Measurements from ENCODE around the gene SERPIND1. TPM values are rescaled to one million over a fixed set of nuclear protein-coding genes. Genes with fewer than 3 reads are reported as not detected.

SERPIND1 gene
- total RNA-seq, 2 donors from 2014 or later, result not detected

DNA sequence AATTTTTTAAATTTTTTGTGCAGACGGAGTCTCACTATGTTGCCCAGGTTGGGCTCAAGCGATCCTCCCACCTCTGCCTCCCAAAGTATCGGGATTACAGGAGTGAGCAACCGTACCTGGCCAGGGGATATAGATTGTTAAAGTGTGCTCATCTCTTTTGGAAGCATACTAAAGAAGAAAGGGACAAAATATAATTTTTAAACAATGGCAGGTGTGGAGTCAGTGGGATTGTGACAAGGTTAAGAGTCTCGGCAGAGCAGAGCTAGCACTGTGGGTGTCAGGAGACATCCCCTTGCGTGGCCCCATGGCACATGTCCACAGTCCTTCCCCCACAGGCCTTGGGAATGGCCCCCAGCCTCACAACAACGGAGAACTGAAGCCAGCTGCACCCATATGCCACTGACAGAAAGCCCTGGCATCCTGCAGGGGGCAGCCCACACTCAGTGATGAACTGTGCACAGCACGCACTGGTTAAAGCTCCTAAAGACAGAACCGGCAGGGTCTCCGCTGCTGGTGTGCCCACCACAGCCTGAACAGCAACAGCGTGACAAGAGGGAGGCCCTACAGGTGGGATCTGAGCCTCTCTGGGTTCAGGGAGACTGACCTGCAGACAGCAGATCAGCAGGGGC is 29.9 kb downstream of the SERPIND1 start:
- TF ChIP-seq, protein P1, sequence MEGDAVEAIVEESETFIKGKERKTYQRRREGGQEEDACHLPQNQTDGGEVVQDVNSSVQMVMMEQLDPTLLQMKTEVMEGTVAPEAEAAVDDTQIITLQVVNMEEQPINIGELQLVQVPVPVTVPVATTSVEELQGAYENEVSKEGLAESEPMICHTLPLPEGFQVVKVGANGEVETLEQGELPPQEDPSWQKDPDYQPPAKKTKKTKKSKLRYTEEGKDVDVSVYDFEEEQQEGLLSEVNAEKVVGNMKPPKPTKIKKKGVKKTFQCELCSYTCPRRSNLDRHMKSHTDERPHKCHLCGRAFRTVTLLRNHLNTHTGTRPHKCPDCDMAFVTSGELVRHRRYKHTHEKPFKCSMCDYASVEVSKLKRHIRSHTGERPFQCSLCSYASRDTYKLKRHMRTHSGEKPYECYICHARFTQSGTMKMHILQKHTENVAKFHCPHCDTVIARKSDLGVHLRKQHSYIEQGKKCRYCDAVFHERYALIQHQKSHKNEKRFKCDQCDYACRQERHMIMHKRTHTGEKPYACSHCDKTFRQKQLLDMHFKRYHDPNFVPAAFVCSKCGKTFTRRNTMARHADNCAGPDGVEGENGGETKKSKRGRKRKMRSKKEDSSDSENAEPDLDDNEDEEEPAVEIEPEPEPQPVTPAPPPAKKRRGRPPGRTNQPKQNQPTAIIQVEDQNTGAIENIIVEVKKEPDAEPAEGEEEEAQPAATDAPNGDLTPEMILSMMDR (IDR thresholded peaks at IDR 0.05), result peak in 1 of 4 experiments; percentile 32
- no peak for TF ChIP-seq POLR2A (IDR thresholded peaks at IDR 0.05)
- Histone ChIP-seq H3K36me3 (peaks cover 9 to 22% of the 10 kb centered on the region in 2 donors), H3K27me3 (replicated peaks; ENCODE audit: insufficient read depth) (no peaks in the 10 kb centered on the region), H3K27ac (no peak overlapping the region), H3K4me1 (replicated peaks) (no peaks in the 10 kb centered on the region), H3K4me3 (no peak overlapping the region), H3K9me3 (no peaks in the 10 kb centered on the region)
- intact Hi-C loops (cut with DNase I), result no loop called here
- WGBS, result 75% methylated on average over 11 of the region's 11 CpGs
- DNase-seq (ENCODE audit: low spot score), result no peak

DNA sequence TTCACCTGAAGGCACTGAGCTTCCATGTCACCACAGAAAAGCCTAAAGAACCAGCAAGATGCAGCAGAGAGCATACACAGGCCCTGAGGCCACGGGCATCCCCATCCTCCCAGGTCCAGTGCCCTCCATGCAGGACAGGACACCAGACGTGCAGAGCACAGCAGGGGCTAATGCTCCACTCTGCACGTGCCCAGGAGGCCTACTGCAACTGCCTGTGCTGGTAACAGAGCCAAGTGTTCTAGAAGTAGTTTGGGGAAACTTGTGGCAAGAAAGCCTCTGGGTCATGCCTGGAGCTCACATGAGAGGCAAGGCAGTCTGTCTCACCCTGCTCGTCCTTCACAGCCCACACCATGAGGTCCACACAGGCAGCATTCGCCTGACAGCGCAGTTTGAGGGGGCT is 30.7 kb downstream of the SERPIND1 start:
- WGBS, result 84% methylated on average over 6 of the region's 6 CpGs
- intact Hi-C loops (cut with DNase I), result no loop called here
- Histone ChIP-seq H3K27ac (no peak overlapping the region), H3K36me3 (peaks cover 5 to 18% of the 10 kb centered on the region in 2 donors), H3K4me1 (replicated peaks) (no peaks in the 10 kb centered on the region), H3K4me3 (no peak overlapping the region), H3K9me3 (no peaks in the 10 kb centered on the region), H3K27me3 (replicated peaks; ENCODE audit: insufficient read depth) (no peaks in the 10 kb centered on the region)
- no peak for DNase-seq (ENCODE audit: low spot score)
- TF ChIP-seq, protein P1 (IDR thresholded peaks at IDR 0.05), result no peak
- TF ChIP-seq POLR2AphosphoS5 (IDR thresholded peaks at IDR 0.05) (no peak), POLR2A (IDR thresholded peaks at IDR 0.05) (no peak)

DNA sequence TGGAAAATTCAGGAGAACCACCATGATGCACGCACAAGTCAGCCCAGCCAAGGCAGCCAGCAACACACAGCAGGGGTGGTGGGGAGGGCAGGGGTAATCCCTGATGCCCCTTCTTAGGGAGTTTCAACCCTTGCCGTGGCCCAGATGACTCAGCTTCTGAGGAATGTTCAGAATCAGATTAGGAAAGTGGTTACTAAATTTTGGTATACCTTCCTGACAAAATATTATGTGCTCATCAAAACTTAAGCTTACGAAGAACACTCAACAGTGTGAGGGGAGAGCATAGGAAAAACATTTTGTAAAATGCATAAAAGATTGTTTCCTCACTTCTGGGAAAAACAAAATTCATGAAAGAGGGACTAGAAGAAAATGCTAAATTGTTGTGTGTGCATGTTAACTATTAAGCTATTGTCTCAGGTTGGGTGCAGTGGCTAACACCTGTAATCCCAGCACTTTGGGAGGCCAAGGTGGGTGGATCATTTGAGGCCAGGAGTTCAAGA is 32.1 kb downstream of the SERPIND1 start:
- H3K27ac ChIP-seq, result no peak overlapping the region
- no peaks in the 10 kb centered on the region for H3K9me3 ChIP-seq
- H3K4me1 ChIP-seq (replicated peaks), result no peaks in the 10 kb centered on the region
- H3K4me3 ChIP-seq, result no peak overlapping the region
- DNase-seq (ENCODE audit: low spot score), result no peak
- peaks cover 5 to 26% of the 10 kb centered on the region in 2 donors for H3K36me3 ChIP-seq
- no peak for TF ChIP-seq POLR2A (IDR thresholded peaks at IDR 0.05)
- no peak for TF ChIP-seq POLR2AphosphoS5 (IDR thresholded peaks at IDR 0.05)
- TF ChIP-seq, protein P1 (IDR thresholded peaks at IDR 0.05), result no peak
- H3K27me3 ChIP-seq (replicated peaks; ENCODE audit: insufficient read depth), result no peaks in the 10 kb centered on the region
- intact Hi-C loops (cut with DNase I), result no loop called here
- 71% methylated on average over 3 of the region's 3 CpGs for WGBS

DNA sequence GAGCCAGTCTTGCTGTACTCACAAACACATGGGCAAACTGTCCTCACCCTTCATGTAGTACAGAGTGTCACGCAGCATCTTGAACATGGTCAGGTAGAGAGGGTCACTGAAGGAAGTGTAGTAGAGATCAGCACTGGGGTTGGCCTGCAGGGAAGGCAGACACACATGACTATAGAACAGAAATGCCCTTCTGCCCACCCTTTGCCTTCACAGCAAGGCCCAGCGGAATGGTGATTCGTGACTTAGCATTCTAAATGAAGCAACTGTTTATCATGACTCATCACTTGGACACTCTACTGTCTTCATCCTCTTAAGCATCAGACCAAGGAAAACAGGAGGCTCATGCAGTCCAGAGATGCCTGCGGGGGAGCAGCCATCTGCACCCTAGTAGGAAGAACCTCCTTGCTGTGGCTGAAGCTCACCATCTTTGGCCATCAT is 33.4 kb downstream of the SERPIND1 start:
- peaks cover 5 to 26% of the 10 kb centered on the region in 2 donors for H3K36me3 ChIP-seq
- TF ChIP-seq, protein P1 (IDR thresholded peaks at IDR 0.05), result no peak
- TF ChIP-seq POLR2A (IDR thresholded peaks at IDR 0.05) (no peak), POLR2AphosphoS5 (IDR thresholded peaks at IDR 0.05) (no peak)
- no peaks in the 10 kb centered on the region for H3K4me1 ChIP-seq (replicated peaks)
- H3K4me3 ChIP-seq, result no peak overlapping the region
- no peaks in the 10 kb centered on the region for H3K27me3 ChIP-seq (replicated peaks; ENCODE audit: insufficient read depth)
- no peak for DNase-seq (ENCODE audit: low spot score)
- intact Hi-C loops (cut with DNase I), result no loop called here
- WGBS, result 84% methylated on average over 4 of the region's 4 CpGs
- H3K9me3 ChIP-seq, result no peaks in the 10 kb centered on the region
- no peak overlapping the region for H3K27ac ChIP-seq

DNA sequence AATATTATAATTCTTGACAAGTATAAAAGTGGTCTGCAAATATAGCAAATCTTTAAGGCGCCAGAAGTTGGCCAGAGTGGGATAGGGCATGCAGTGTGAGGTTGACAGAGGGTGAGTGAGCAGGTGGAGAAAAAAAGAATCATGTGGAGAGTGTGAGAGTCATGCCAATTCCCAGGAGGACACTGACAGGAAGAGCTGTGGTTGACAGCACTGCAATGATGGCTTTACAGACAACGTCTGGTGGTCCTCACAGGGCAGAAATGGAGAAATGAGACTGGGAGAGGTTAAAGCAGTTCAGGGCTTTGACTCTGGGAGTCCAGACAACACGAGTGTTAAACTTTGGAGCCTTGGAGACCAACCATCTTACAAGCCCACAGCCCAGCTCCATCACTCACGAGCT is 34.9 kb downstream of the SERPIND1 start:
- Histone ChIP-seq H3K4me1 (replicated peaks) (no peaks in the 10 kb centered on the region), H3K27ac (no peak overlapping the region), H3K36me3 (peaks cover 5 to 21% of the 10 kb centered on the region in 2 donors), H3K4me3 (no peak overlapping the region), H3K9me3 (no peaks in the 10 kb centered on the region), H3K27me3 (replicated peaks; ENCODE audit: insufficient read depth) (no peaks in the 10 kb centered on the region)
- WGBS, result 82% methylated on average over 4 of the region's 4 CpGs
- intact Hi-C loops (cut with DNase I), result no loop called here
- no peak for DNase-seq (ENCODE audit: low spot score)
- TF ChIP-seq POLR2A (IDR thresholded peaks at IDR 0.05) (no peak), POLR2AphosphoS5 (IDR thresholded peaks at IDR 0.05) (no peak)
- TF ChIP-seq, protein P1 (IDR thresholded peaks at IDR 0.05), result no peak

All from prostate gland (tissue), 2 donors.